IMR-90 (cell line): ENCODE data around the gene DDIAS. TPM values are rescaled to one million over a fixed set of nuclear protein-coding genes. Genes with fewer than 3 reads are reported as not detected.

ENCODE experiments used
- ATAC-seq: fragments of 200-7000 bp; cut with Tn5 transposase; 2 replicates; pipeline ENCODE4 v1.9.1; 2020; ENCODE audit warnings: low read depth, mild to moderate bottlenecking, moderate library complexity
- BruUV-seq: library from RNA; stranded (reverse); fragments of 400-500 nt; replicated peaks from 2 replicates; lab custom pipeline; 2021; lab: Mats Ljungman, UMichigan
- CTCF ChIA-PET: fragments of 300-600 bp; formaldehyde crosslinking; extraction: SDS; loops from one replicate; lab custom pipeline; 2021; ENCODE audit warnings: antibody characterized with exemption; lab: Yijun Ruan, JAX
- POLR2A ChIA-PET: fragments of 300-600 bp; sonication (Branson Sonifier 250); formaldehyde crosslinking; loops from one replicate; lab custom pipeline; 2022; ENCODE audit warnings: antibody characterized with exemption; ENCODE audit not compliant: unreplicated experiment; lab: Charles Lee
- DNase-seq: peaks from one replicate; pipeline ENCODE4 v3.0.0; 2013
- H2AFZ ChIP-seq: replicated peaks from 2 replicates; pipeline ENCODE3; 2013; ENCODE audit warnings: low read length, mild to moderate bottlenecking; ENCODE audit not compliant: poor library complexity
- H2AK5ac ChIP-seq: 2 replicates; pipeline ENCODE4 v1.6.1; 2013; ENCODE audit warnings: low read depth, low read length, inconsistent platforms
- H2AK9ac ChIP-seq: replicated peaks from 2 replicates; pipeline ENCODE3; 2013; ENCODE audit warnings: mild to moderate bottlenecking, low read depth, low read length, moderate library complexity; ENCODE audit not compliant: poor library complexity
- H2BK120ac ChIP-seq: 2 replicates; pipeline ENCODE4 v1.6.1; 2013; ENCODE audit warnings: low read depth, low read length, inconsistent platforms
- H2BK15ac ChIP-seq: 3 replicates; pipeline ENCODE4 v1.6.1; 2013; ENCODE audit warnings: low read depth, low read length, inconsistent platforms
- H2BK20ac ChIP-seq: 2 replicates; pipeline ENCODE4 v1.6.1; 2013; ENCODE audit warnings: low read depth, mild to moderate bottlenecking, inconsistent platforms, low read length, moderate library complexity
- H2BK5ac ChIP-seq: 2 replicates; pipeline ENCODE4 v1.6.1; 2013; ENCODE audit warnings: mild to moderate bottlenecking, low read depth, low read length, inconsistent platforms; ENCODE audit not compliant: poor library complexity, severe bottlenecking
- H3K14ac ChIP-seq: replicated peaks from 2 replicates; pipeline ENCODE4 v1.6.1; 2013; ENCODE audit warnings: low read depth, low read length, inconsistent platforms
- H3K18ac ChIP-seq: 2 replicates; pipeline ENCODE4 v1.6.1; 2013; ENCODE audit warnings: low read depth, low read length, control low read depth
- H3K23ac ChIP-seq: 2 replicates; pipeline ENCODE4 v1.6.1; 2013; ENCODE audit warnings: low read depth, low read length, inconsistent platforms
- H3K27ac ChIP-seq: 2 replicates; pipeline ENCODE4 v1.5.1; 2013; ENCODE audit warnings: mild to moderate bottlenecking, control low read depth, low read length; ENCODE audit not compliant: insufficient read depth
- H3K27me3 ChIP-seq: 2 replicates; pipeline ENCODE4 v1.6.1; 2013; ENCODE audit warnings: low read length; ENCODE audit not compliant: control insufficient read depth, insufficient read depth
- H3K36me3 ChIP-seq: 2 replicates; pipeline ENCODE4 v1.6.1; 2013; ENCODE audit warnings: low read length, mixed read lengths; ENCODE audit not compliant: control insufficient read depth, insufficient read depth
- H3K4ac ChIP-seq: 2 replicates; pipeline ENCODE4 v1.6.1; 2013; ENCODE audit warnings: low read depth, low read length, inconsistent platforms
- H3K4me1 ChIP-seq: 2 replicates; pipeline ENCODE4 v1.6.1; 2013; ENCODE audit warnings: low read length, mixed read lengths; ENCODE audit not compliant: control insufficient read depth, insufficient read depth
- H3K4me2 ChIP-seq: 2 replicates; pipeline ENCODE4 v1.6.1; 2013; ENCODE audit warnings: low read depth, mild to moderate bottlenecking, control low read depth, low read length, moderate library complexity
- H3K4me3 ChIP-seq: 2 replicates; pipeline ENCODE4 v1.5.1; 2013; ENCODE audit warnings: low read depth, mild to moderate bottlenecking, control low read depth, low read length, moderate library complexity; ENCODE audit not compliant: insufficient read depth
- H3K56ac ChIP-seq: 2 replicates; pipeline ENCODE4 v1.6.1; 2013; ENCODE audit warnings: low read length, inconsistent platforms; ENCODE audit not compliant: insufficient read depth; ENCODE audit errors: extremely low read depth
- H3K79me1 ChIP-seq, 2 experiments: 2 replicates each; pipeline ENCODE4 v1.6.1; 2013; ENCODE audit warnings: low read length in 2 of 2, inconsistent platforms in 1 of 2, low read depth in 1 of 2
- H3K9ac ChIP-seq: 2 replicates; pipeline ENCODE4 v1.6.1; 2013; ENCODE audit warnings: low read depth, low read length, control low read depth
- H3K9me1 ChIP-seq: 2 replicates; pipeline ENCODE4 v1.6.1; 2013; ENCODE audit warnings: low read length, inconsistent platforms; ENCODE audit not compliant: insufficient read depth
- H3K9me3 ChIP-seq: 2 replicates; pipeline ENCODE4 v1.6.1; 2013; ENCODE audit warnings: low read length; ENCODE audit not compliant: control insufficient read depth, insufficient read depth
- H4K20me1 ChIP-seq: 2 replicates; pipeline ENCODE4 v1.6.1; 2013; ENCODE audit warnings: low read length, inconsistent platforms; ENCODE audit not compliant: insufficient read depth
- H4K5ac ChIP-seq: 2 replicates; pipeline ENCODE4 v1.6.1; 2013; ENCODE audit warnings: mild to moderate bottlenecking, low read depth, low read length, control low read depth
- H4K8ac ChIP-seq, 2 experiments: 2 replicates each; pipeline ENCODE4 v1.6.1; 2013; ENCODE audit warnings: low read depth in 2 of 2, low read length in 2 of 2, control low read depth in 1 of 2, inconsistent platforms in 1 of 2
- H4K91ac ChIP-seq: 2 replicates; pipeline ENCODE4 v1.6.1; 2013; ENCODE audit warnings: low read depth, low read length, inconsistent platforms; ENCODE audit not compliant: insufficient read depth
- BHLHE40 ChIP-seq: fragments of 150-350 bp; IDR thresholded peaks from 2 replicates; pipeline ENCODE4 v1.6.1; 2016; ENCODE audit warnings: mild to moderate bottlenecking, low read depth, low read length
- CEBPB ChIP-seq: IDR thresholded peaks from 2 replicates; pipeline ENCODE4 v1.6.1; 2012; ENCODE audit warnings: low read depth, low read length, improper control_type of control experiment
- CHD1 ChIP-seq: IDR thresholded peaks from 2 replicates; pipeline ENCODE4 v1.6.1; 2012; ENCODE audit warnings: low read depth, low read length, improper control_type of control experiment
- MAFK ChIP-seq: IDR thresholded peaks from 2 replicates; pipeline ENCODE4 v1.6.1; 2012; ENCODE audit warnings: low read depth, low read length, improper control_type of control experiment
- MAZ ChIP-seq: IDR thresholded peaks from 2 replicates; pipeline ENCODE4 v1.6.1; 2012; ENCODE audit warnings: low read depth, mild to moderate bottlenecking, low read length, improper control_type of control experiment, moderate library complexity, borderline replicate concordance
- NFE2L2 ChIP-seq: fragments of 150-350 bp; IDR thresholded peaks from 2 replicates; pipeline ENCODE4 v1.6.1; 2016; ENCODE audit warnings: low read depth, mild to moderate bottlenecking, low read length
- RAD21 ChIP-seq: IDR thresholded peaks from 2 replicates; pipeline ENCODE4 v1.6.1; 2012; ENCODE audit warnings: low read length, improper control_type of control experiment
- RCOR1 ChIP-seq: IDR thresholded peaks from 2 replicates; pipeline ENCODE4 v1.6.1; 2012; ENCODE audit warnings: mild to moderate bottlenecking, low read length, improper control_type of control experiment; ENCODE audit not compliant: insufficient replicate concordance
- RFX5 ChIP-seq: IDR thresholded peaks from 2 replicates; pipeline ENCODE4 v1.8.0; 2012; ENCODE audit warnings: low read depth, mild to moderate bottlenecking, low read length, moderate library complexity
- SMC3 ChIP-seq: fragments of 150-350 bp; IDR thresholded peaks from 2 replicates; pipeline ENCODE4 v1.6.1; 2016; ENCODE audit warnings: low read depth, mild to moderate bottlenecking, antibody characterized with exemption, low read length, moderate library complexity
- USF2 ChIP-seq: fragments of 150-350 bp; IDR thresholded peaks from 2 replicates; pipeline ENCODE4 v1.6.1; 2017; ENCODE audit warnings: mild to moderate bottlenecking, antibody characterized with exemption, low read length, low read depth
- WGBS, 2 experiments: methylation state at CpG; one replicate each; pipeline versions ENCODE4 v1.1.5 to v1.1.7; 2013; ENCODE audit warnings: missing lambda C conversion rate in 2 of 2; ENCODE audit not compliant: insufficient read length in 1 of 2; ENCODE audit errors: extremely low coverage in 2 of 2; 5-methylcytosine and 5-hydroxymethylcytosine counted together
- dilution Hi-C: fragments of 300-500 bp; cut with HindIII; formaldehyde crosslinking; loops from one replicate; pipeline ENCODE4 v1.14.3; 2018; ENCODE audit warnings: low sequenced_read_pairs; ENCODE audit not compliant: unreplicated experiment
- in situ Hi-C: fragments of 300-500 bp; cut with MboI; formaldehyde crosslinking; loops from 3 replicates; pipeline ENCODE4 v1.14.3; 2019; ENCODE audit warnings: low sequenced_read_pairs, inconsistent platforms, mixed read lengths
- intact Hi-C: fragments of 100-400 bp; cut with micrococcal nuclease; formaldehyde crosslinking; loops from 2 replicates; pipeline ENCODE4 v1.10.0; 2022
- polyA plus RNA-seq, 3 experiments: library from polyadenylated mRNA; depleted of rRNA; stranded (reverse); fragments of >200 nt; gene quantifications; 2 replicates each; pipeline ENCODE4 v1.2.3, GENCODE V29; 2012; ENCODE audit warnings: low replicate concordance in 1 of 3
- total RNA-seq: library from RNA; depleted of rRNA; stranded (reverse); fragments of >200 nt; gene quantifications from 2 replicates; pipeline ENCODE4 v1.2.3, GENCODE V29; 2012
- TF ChIP-seq, protein P1 (sequence below): conservative IDR thresholded peaks from 2 replicates; pipeline ENCODE4 v1.5.1; 2012; ENCODE audit warnings: mild to moderate bottlenecking, low read depth, low read length, improper control_type of control experiment

DDIAS gene
- total and polyA plus RNA-seq, 2 of the 4 experiments (the other 2 are of a cell fraction), result 4.3 to 15.8 TPM

GRCh38 chr11:82865841-82866240 lies 35.7 kb upstream of the DDIAS start:
- Histone ChIP-seq H3K79me1 (peaks cover 0 to 11% of the 10 kb centered on the region in 2 experiments; a peak in 2 of 4 replicates), H3K18ac (no peak overlapping the region), H3K36me3 (no peaks in the 10 kb centered on the region), H3K4me3 (no peak overlapping the region), H4K91ac (no peak overlapping the region; the same call in 1 of the 2 replicates), H2BK120ac (peak overlapping the region; percentile 64), H3K56ac (peak overlapping the region; percentile 8; the same call in 1 of the 2 replicates), H3K4me2 (no peak overlapping the region), H2AK9ac (no peak overlapping the region), H3K27me3 (no peaks in the 10 kb centered on the region), H2BK20ac (peak overlapping the region; percentile 61; the same call in 1 of the 2 replicates), H4K8ac (peak overlapping the region in 1 of 2 experiments; percentile 20; a peak in 1 of 4 replicates), H3K9me1 (peaks cover 5% of the 10 kb centered on the region; the same call in 1 of the 2 replicates), H2AK5ac (no peak overlapping the region), H3K9me3 (no peaks in the 10 kb centered on the region), H2AFZ (no peak overlapping the region), H3K27ac (no peak overlapping the region), H3K4me1 (peaks cover 5% of the 10 kb centered on the region; the same call in 1 of the 2 replicates), H4K20me1 (no peaks in the 10 kb centered on the region), H3K14ac (peak overlapping the region; percentile 52; the same call in 1 of the 2 replicates), H3K23ac (no peak overlapping the region), H2BK5ac (no peak overlapping the region), H2BK15ac (peak overlapping the region; percentile 24; the same call in 1 of the 3 replicates), H4K5ac (no peak overlapping the region; the same call in 1 of the 2 replicates), H3K9ac (no peak overlapping the region), H3K4ac (0 out of 2 replicates have a peak overlapping the region, but pooled peaks have one; percentile 6)
- in situ Hi-C loops, result no loop called here
- DNase-seq, result peak; percentile 31
- TF ChIP-seq BHLHE40, result no peak
- no peak for TF ChIP-seq MAFK
- no peak for TF ChIP-seq RCOR1
- TF ChIP-seq, protein P1, sequence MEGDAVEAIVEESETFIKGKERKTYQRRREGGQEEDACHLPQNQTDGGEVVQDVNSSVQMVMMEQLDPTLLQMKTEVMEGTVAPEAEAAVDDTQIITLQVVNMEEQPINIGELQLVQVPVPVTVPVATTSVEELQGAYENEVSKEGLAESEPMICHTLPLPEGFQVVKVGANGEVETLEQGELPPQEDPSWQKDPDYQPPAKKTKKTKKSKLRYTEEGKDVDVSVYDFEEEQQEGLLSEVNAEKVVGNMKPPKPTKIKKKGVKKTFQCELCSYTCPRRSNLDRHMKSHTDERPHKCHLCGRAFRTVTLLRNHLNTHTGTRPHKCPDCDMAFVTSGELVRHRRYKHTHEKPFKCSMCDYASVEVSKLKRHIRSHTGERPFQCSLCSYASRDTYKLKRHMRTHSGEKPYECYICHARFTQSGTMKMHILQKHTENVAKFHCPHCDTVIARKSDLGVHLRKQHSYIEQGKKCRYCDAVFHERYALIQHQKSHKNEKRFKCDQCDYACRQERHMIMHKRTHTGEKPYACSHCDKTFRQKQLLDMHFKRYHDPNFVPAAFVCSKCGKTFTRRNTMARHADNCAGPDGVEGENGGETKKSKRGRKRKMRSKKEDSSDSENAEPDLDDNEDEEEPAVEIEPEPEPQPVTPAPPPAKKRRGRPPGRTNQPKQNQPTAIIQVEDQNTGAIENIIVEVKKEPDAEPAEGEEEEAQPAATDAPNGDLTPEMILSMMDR, result no peak
- no peak for TF ChIP-seq NFE2L2
- no peak for TF ChIP-seq CHD1
- no peak for TF ChIP-seq CEBPB
- no peak for TF ChIP-seq RFX5
- TF ChIP-seq USF2, result no peak
- no peak for TF ChIP-seq MAZ
- no peak for TF ChIP-seq SMC3
- TF ChIP-seq RAD21, result no peak
- ChIA-PET POLR2A (no interaction called here), CTCF (no interaction called here)
- WGBS, 2 experiments, result 80% methylated on average over 1 of the region's 2 CpGs; no CpG with 5 or more reads in 1 of the 2 experiments
- dilution Hi-C loops, result no loop called here
- ATAC-seq, result peak; percentile 27; the same call in 1 of the 2 replicates
- intact Hi-C loops, result loop anchor here (5.0 kb wide), 1 partner anchor 956 kb away; no protein-coding TSS in a partner anchor
- no TSS peak for BruUV-seq
